Fibroblast of villous mesenchyme (primary cell): ENCODE data around the gene DHX35. TPM values are rescaled to one million over a fixed set of nuclear protein-coding genes. Genes with fewer than 3 reads are reported as not detected.

Experiments used
- small RNA-seq: library from RNA; depleted of rRNA; stranded (forward); fragments of <200 nt; gene quantifications from one replicate; pipeline ENCODE3, GENCODE V24; 2012
- total RNA-seq: library from RNA; depleted of rRNA; stranded (reverse); fragments of >200 nt; gene quantifications from 2 replicates; pipeline ENCODE4 v1.2.3, GENCODE V29; 2012

Gene DHX35
- total RNA-seq, 1 donor = 12.5 TPM

Small RNA genes within 50 kb of the gene (small RNA-seq; reads per million reads assigned to genes)
- 0.47 reads per million for gene AL023803.1

Other genes with a start within 250 kb of the DHX35 start
- gene SLC32A1, start 237.9 kb upstream of the DHX35 start, total RNA-seq = not detected in 2 replicates
- 6.4 and 7.8 TPM in 2 replicates for gene ACTR5, start 213.9 kb upstream of the DHX35 start, total RNA-seq
- not detected in 2 replicates for gene PPP1R16B, start 156.6 kb upstream of the DHX35 start, total RNA-seq
- 7.4 and 17.7 TPM in 2 replicates for gene FAM83D, start 35.9 kb upstream of the DHX35 start, total RNA-seq